ENCODE results near the gene SH3GL2.

DNA sequence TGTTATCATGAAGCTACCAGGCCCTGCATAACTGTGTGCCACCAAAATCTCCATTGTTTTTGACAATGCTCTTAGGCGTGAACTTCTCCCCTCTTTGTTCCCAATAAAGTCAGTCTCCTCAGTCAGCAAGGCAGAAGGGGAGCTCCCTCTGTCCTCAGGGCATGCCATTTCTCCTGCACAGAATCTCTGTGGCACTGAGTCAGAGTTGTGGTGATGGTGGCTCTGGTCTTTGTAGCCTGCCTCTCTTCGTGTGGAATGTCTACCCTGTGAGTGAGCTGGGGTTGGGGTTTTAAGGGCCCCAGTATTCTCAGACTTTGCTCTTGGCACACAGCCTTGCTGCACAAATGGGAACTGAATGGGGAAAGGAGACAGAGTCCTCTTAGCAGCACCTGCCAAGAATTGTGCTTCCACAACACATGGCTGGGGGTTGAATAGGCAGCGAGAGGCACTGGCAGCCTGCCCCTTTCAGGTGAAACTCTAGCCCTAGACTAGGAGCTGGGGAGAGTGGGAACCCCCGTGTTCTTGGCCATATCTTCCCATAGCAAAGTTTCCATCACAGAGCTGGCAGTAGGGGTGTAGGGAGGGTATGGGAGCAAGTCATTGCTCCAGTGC, 146.6 kb downstream of the SH3GL2 start:
- TF ChIP-seq EZH2 (IDR thresholded peaks at IDR 0.05; ENCODE audit: insufficient read depth, poor library complexity, severe bottlenecking) (no peak), EZH2phosphoT487 (IDR thresholded peaks at IDR 0.05; ENCODE audit: insufficient read depth, low read depth) (no peak)

Data from GM23248 (cell line).